Measurements from ENCODE around the gene EARS2.
"Not testable (repeated sequence)": the region's sequence is repeated elsewhere in the genome, so short reads cannot be mapped to it uniquely, and the experiment has no call there.

The EARS2 gene

GRCh38 chr16:23554536-23554935, 2.6 kb downstream of the EARS2 start:
- Histone ChIP-seq H3K36me3 (replicated peaks) (peaks cover 19% of the 10 kb centered on the region), H3K4me3 (ENCODE audit: low read depth, low read length) (no peak overlapping the region), H3K27ac (no peak overlapping the region), H3K27me3 (replicated peaks) (no peaks in the 10 kb centered on the region)
- no peak for TF ChIP-seq CTCF (IDR thresholded peaks at IDR 0.05; ENCODE audit: low read depth, low read length, missing control alignments)
- in situ Hi-C loops (cut with HindIII; ENCODE audit: low pct_ligation_motif_present, low sequenced_read_pairs), result no loop called here
- DNase-seq, result no peak

- Histone ChIP-seq H3K4me3 (ENCODE audit: low read depth, low read length) (no peak overlapping the region), H3K36me3 (replicated peaks) (peaks cover 31% of the 10 kb centered on the region)
- TF ChIP-seq CTCF (IDR thresholded peaks at IDR 0.05; ENCODE audit: low read depth, low read length, missing control alignments), result no peak
These were observed 5.0 kb downstream of the EARS2 start for GRCh38 chr16:23552161-23552560.

GRCh38 chr16:23549938-23550337, 7.2 kb downstream of the EARS2 start:
- Histone ChIP-seq H3K27me3 (replicated peaks) (no peaks in the 10 kb centered on the region), H3K4me3 (ENCODE audit: low read depth, low read length) (no peak overlapping the region), H3K36me3 (replicated peaks) (peaks cover 37% of the 10 kb centered on the region), H3K27ac (no peak overlapping the region)
- in situ Hi-C loops (cut with HindIII; ENCODE audit: low pct_ligation_motif_present, low sequenced_read_pairs), result no loop called here
- no peak for DNase-seq
- no peak for TF ChIP-seq CTCF (IDR thresholded peaks at IDR 0.05; ENCODE audit: low read depth, low read length, missing control alignments)

More at GRCh38 chr16:23552161-23552560, 5.0 kb downstream of the EARS2 start:
- no peak for DNase-seq
- Histone ChIP-seq H3K27me3 (replicated peaks) (no peaks in the 10 kb centered on the region), H3K27ac (no peak overlapping the region)
- in situ Hi-C loops (cut with HindIII; ENCODE audit: low pct_ligation_motif_present, low sequenced_read_pairs), result no loop called here

- Histone ChIP-seq H3K27me3 (replicated peaks) (no peaks in the 10 kb centered on the region), H3K27ac (no peak overlapping the region), H3K4me3 (ENCODE audit: low read depth, low read length) (no peak overlapping the region), H3K36me3 (replicated peaks) (peaks cover 31% of the 10 kb centered on the region)
- no peak for DNase-seq
- TF ChIP-seq CTCF (IDR thresholded peaks at IDR 0.05; ENCODE audit: low read depth, low read length, missing control alignments), result no peak
- in situ Hi-C loops (cut with HindIII; ENCODE audit: low pct_ligation_motif_present, low sequenced_read_pairs), result no loop called here
These were observed 12.7 kb downstream of the EARS2 start for GRCh38 chr16:23544436-23544835.

GRCh38 chr16:23540817-23541178, 16.4 kb downstream of the EARS2 start:
- peaks cover 14% of the 10 kb centered on the region for H3K36me3 ChIP-seq (replicated peaks)

GRCh38 chr16:23539984-23540816, 16.9 kb downstream of the EARS2 start:
- no peak for TF ChIP-seq CTCF (IDR thresholded peaks at IDR 0.05; ENCODE audit: low read depth, low read length, missing control alignments)
- no peak for DNase-seq
- in situ Hi-C loops (cut with HindIII; ENCODE audit: low pct_ligation_motif_present, low sequenced_read_pairs), result no loop called here
- no peaks in the 10 kb centered on the region for H3K27me3 ChIP-seq (replicated peaks)
- H3K27ac ChIP-seq, result no peak overlapping the region
- peaks cover 14% of the 10 kb centered on the region for H3K36me3 ChIP-seq (replicated peaks)
- no peak overlapping the region for H3K4me3 ChIP-seq (ENCODE audit: low read depth, low read length)

More at GRCh38 chr16:23540817-23541178, 16.4 kb downstream of the EARS2 start:
- H3K4me3 ChIP-seq (ENCODE audit: low read depth, low read length); H3K27me3 ChIP-seq (replicated peaks); H3K27ac ChIP-seq; in situ Hi-C loops (cut with HindIII; ENCODE audit: low pct_ligation_motif_present, low sequenced_read_pairs); DNase-seq: not testable (repeated sequence)
